MCF 10A (cell line): Measurements from ENCODE around the gene TNNI3K. TPM values are rescaled to one million over a fixed set of nuclear protein-coding genes. Genes with fewer than 3 reads are reported as not detected.

Experiments
- Bru-seq: library from RNA; stranded (reverse); fragments of 400-500 nt; gene quantifications from one replicate; lab custom pipeline; 2021; lab: Mats Ljungman, UMichigan
- BruChase-seq, 2 experiments: library from RNA; stranded (reverse); fragments of 400-500 nt; gene quantifications; one replicate each; lab custom pipeline; 2021; lab: Mats Ljungman, UMichigan
- BruUV-seq: library from RNA; stranded (reverse); fragments of 400-500 nt; replicated peaks from 2 replicates; lab custom pipeline; 2021; lab: Mats Ljungman, UMichigan
- CTCF ChIA-PET: fragments of 300-600 bp; sonication (Branson Sonifier 250); formaldehyde crosslinking; extraction: SDS; loops from one replicate; lab custom pipeline; 2021; ENCODE audit warnings: antibody characterized with exemption, inconsistent platforms; lab: Yijun Ruan, JAX
- POLR2A ChIA-PET: fragments of 300-600, 350-650 bp; sonication (Branson Sonifier 250); formaldehyde crosslinking; extraction: SDS; loops from one replicate; lab custom pipeline; 2020; ENCODE audit warnings: antibody characterized with exemption, inconsistent platforms; lab: Yijun Ruan, JAX
- DNase-seq: peaks from one replicate; pipeline ENCODE4 v3.0.0-alpha.2; 2018; ENCODE audit not compliant: unreplicated experiment
- H3K27ac Mint-ChIP-seq: one replicate; pipeline ENCODE4 v1.8.0; 2022; ENCODE audit warnings: mild to moderate bottlenecking, low read depth, mixed read lengths; ENCODE audit not compliant: unreplicated experiment
- H3K27me3 Mint-ChIP-seq: one replicate; pipeline ENCODE4 v1.8.0; 2022; ENCODE audit warnings: mixed read lengths; ENCODE audit not compliant: insufficient read depth, unreplicated experiment
- H3K36me3 Mint-ChIP-seq: one replicate; pipeline ENCODE4 v1.8.0; 2022; ENCODE audit warnings: mild to moderate bottlenecking, moderate library complexity, mixed read lengths; ENCODE audit not compliant: insufficient read depth, unreplicated experiment
- H3K4me1 Mint-ChIP-seq: one replicate; pipeline ENCODE4 v1.8.0; 2022; ENCODE audit warnings: mixed read lengths; ENCODE audit not compliant: insufficient read depth, unreplicated experiment
- H3K4me3 Mint-ChIP-seq: one replicate; pipeline ENCODE4 v1.8.0; 2022; ENCODE audit warnings: mild to moderate bottlenecking, moderate library complexity, mixed read lengths; ENCODE audit not compliant: unreplicated experiment
- H3K9me3 Mint-ChIP-seq: one replicate; pipeline ENCODE4 v1.8.0; 2022; ENCODE audit warnings: mixed read lengths; ENCODE audit not compliant: unreplicated experiment
- intact Hi-C: fragments of 100-400 bp; cut with micrococcal nuclease; formaldehyde crosslinking; loops from 2 replicates; pipeline ENCODE4 v1.14.1; 2022
- long read RNA-seq: library from polyadenylated mRNA; stranded (forward); transcript quantifications from one replicate; pipeline ENCODE4 v2.0.0, GENCODE V29; 2022
- total RNA-seq: library from RNA; stranded (reverse); gene quantifications from 2 replicates; pipeline ENCODE4 v1.2.3, GENCODE V29; 2022
- TF ChIP-seq, protein P1 (sequence below): fragments of 200-600 bp; IDR thresholded peaks from one replicate; pipeline ENCODE4 v1.8.0; 2022; ENCODE audit warnings: antibody characterized with exemption, mild to moderate bottlenecking; ENCODE audit not compliant: unreplicated experiment

The TNNI3K gene, protein sequence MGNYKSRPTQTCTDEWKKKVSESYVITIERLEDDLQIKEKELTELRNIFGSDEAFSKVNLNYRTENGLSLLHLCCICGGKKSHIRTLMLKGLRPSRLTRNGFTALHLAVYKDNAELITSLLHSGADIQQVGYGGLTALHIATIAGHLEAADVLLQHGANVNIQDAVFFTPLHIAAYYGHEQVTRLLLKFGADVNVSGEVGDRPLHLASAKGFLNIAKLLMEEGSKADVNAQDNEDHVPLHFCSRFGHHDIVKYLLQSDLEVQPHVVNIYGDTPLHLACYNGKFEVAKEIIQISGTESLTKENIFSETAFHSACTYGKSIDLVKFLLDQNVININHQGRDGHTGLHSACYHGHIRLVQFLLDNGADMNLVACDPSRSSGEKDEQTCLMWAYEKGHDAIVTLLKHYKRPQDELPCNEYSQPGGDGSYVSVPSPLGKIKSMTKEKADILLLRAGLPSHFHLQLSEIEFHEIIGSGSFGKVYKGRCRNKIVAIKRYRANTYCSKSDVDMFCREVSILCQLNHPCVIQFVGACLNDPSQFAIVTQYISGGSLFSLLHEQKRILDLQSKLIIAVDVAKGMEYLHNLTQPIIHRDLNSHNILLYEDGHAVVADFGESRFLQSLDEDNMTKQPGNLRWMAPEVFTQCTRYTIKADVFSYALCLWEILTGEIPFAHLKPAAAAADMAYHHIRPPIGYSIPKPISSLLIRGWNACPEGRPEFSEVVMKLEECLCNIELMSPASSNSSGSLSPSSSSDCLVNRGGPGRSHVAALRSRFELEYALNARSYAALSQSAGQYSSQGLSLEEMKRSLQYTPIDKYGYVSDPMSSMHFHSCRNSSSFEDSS
- total RNA-seq (1.1 TPM in 1 of 2 replicates, not detected in the other), Bru-seq, nascent RNA (percentile 21 among the genes with signal in this experiment), BruChase-seq, experiment 1, labeled RNA remaining after a 6-hour chase (percentile 36 among the genes with signal in this experiment), BruChase-seq, experiment 2, labeled RNA remaining after a 2-hour chase (percentile 28 among the genes with signal in this experiment)
- long read RNA-seq: 0 reads

DNA sequence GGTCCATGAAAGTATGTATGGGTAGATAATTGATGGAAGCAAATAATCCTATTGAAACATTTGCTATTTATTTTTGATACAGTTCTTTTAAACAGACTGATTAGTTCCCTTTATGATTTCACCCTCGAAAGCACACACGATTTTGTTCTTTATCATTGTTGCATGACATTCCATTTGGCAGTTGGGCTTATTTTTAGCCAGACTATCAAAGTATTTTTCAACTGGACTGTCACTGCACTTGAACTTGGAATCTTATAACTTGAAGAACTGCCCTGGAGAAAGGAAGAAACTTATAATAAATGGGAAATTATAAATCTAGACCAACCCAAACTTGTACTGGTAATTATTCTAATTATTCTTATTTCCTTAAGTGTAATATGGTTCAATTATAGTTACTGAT, at the start of gene TNNI3K:
TNNI3K (plus strand) TSS at position 235 of the 400 bp plus-strand sequence; CDS start at position 300, 65 bp downstream.
- no TSS peak for BruUV-seq

GRCh38 chr1:74193908-74194307, 41.3 kb upstream of the TNNI3K start:
- CTCF ChIA-PET: interaction anchor here (0.6 kb wide), 1 partner anchor 80 kb away, joined by 3 read pairs; no protein-coding TSS in a partner anchor
- H3K27ac Mint-ChIP-seq: no peak overlapping the region
- H3K4me3 Mint-ChIP-seq: no peak overlapping the region
- H3K9me3 Mint-ChIP-seq: no peaks in the 10 kb centered on the region
- peak; percentile 40 for DNase-seq
- POLR2A ChIA-PET: interaction anchor here (0.6 kb wide), 2 partner anchors 8 to 33 kb away, joined by 3 read pairs; no protein-coding TSS in a partner anchor
- TF ChIP-seq, protein P1, sequence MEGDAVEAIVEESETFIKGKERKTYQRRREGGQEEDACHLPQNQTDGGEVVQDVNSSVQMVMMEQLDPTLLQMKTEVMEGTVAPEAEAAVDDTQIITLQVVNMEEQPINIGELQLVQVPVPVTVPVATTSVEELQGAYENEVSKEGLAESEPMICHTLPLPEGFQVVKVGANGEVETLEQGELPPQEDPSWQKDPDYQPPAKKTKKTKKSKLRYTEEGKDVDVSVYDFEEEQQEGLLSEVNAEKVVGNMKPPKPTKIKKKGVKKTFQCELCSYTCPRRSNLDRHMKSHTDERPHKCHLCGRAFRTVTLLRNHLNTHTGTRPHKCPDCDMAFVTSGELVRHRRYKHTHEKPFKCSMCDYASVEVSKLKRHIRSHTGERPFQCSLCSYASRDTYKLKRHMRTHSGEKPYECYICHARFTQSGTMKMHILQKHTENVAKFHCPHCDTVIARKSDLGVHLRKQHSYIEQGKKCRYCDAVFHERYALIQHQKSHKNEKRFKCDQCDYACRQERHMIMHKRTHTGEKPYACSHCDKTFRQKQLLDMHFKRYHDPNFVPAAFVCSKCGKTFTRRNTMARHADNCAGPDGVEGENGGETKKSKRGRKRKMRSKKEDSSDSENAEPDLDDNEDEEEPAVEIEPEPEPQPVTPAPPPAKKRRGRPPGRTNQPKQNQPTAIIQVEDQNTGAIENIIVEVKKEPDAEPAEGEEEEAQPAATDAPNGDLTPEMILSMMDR: no peak
- H3K27me3 Mint-ChIP-seq: no peaks in the 10 kb centered on the region
- intact Hi-C loops: no loop called here
- peaks cover 4% of the 10 kb centered on the region for H3K4me1 Mint-ChIP-seq
- H3K36me3 Mint-ChIP-seq: no peaks in the 10 kb centered on the region
- BruUV-seq: no TSS peak

More for the DNA sequence above, at the start of gene TNNI3K:
- ChIA-PET POLR2A (no interaction called here), CTCF (no interaction called here)
- peaks cover 7% of the 10 kb centered on the region for H3K9me3 Mint-ChIP-seq
- DNase-seq: no peak
- H3K4me3 Mint-ChIP-seq: no peak within 1 kb of the TSS
- no peaks in the 10 kb centered on the region for H3K4me1 Mint-ChIP-seq
- H3K27ac Mint-ChIP-seq: no peak within 1 kb of the TSS
- no peaks in the 10 kb centered on the region for H3K36me3 Mint-ChIP-seq
- H3K27me3 Mint-ChIP-seq: peaks cover 10% of the 10 kb centered on the region
- TF ChIP-seq, protein P1: no peak
- intact Hi-C loops: no loop called here

DNA sequence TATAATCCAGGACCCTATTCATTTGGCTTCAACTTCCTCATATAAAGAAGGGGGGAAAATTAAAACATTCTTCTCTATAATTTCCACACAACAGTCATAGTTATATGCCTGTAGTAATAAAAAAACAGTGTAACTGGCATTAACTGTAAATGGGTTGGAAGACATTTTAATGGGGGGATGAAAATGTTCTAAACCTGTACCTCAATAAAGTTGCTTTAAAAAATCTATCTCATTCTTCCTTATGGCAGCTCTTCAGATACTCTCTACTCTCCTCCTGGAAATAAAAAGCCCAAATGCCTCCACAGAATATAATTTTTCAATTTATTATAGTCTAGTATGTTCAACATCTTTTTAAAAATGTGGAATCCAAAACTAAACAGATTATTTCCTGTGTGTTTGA, 39.8 kb upstream of the TNNI3K start:
- TF ChIP-seq, protein P1: no peak
- Mint-ChIP-seq H3K4me1 (peaks cover 4% of the 10 kb centered on the region), H3K36me3 (peaks cover under 1% of the 10 kb centered on the region), H3K4me3 (no peak overlapping the region), H3K27me3 (no peaks in the 10 kb centered on the region), H3K27ac (no peak overlapping the region), H3K9me3 (no peaks in the 10 kb centered on the region)
- CTCF ChIA-PET: interaction anchor here (0.6 kb wide), 1 partner anchor 337 kb away, joined by 3 read pairs; no protein-coding TSS in a partner anchor
- DNase-seq: no peak
- POLR2A ChIA-PET: no interaction called here
- intact Hi-C loops: no loop called here
- BruUV-seq: no TSS peak
